Measurements from ENCODE around the gene SLC24A4. TPM values are rescaled to one million over a fixed set of nuclear protein-coding genes. Genes with fewer than 3 reads are reported as not detected.

The SLC24A4 gene
- polyA plus RNA-seq, 1 donor (not counting 4 experiments of a cell fraction or from before 2014, with no cell fraction given), result 0.10 TPM

GRCh38 chr14:92292673-92293072, 30.3 kb upstream of the SLC24A4 start:
- no peak overlapping the region for H3K9ac ChIP-seq (ENCODE audit: control insufficient read depth, extremely low read depth, insufficient read depth, low read length)
- peaks cover 10% of the 10 kb centered on the region for H3K27me3 ChIP-seq (ENCODE audit: control insufficient read depth, extremely low read depth, insufficient read depth, low read length)
- H3K4me3 ChIP-seq (ENCODE audit: control insufficient read depth in 2 of 3, extremely low read depth in 1 of 3, insufficient read depth in 2 of 3, low read depth in 1 of 3, low read length in 3 of 3), result no peak overlapping the region
- H4K20me1 ChIP-seq (ENCODE audit: control insufficient read depth, extremely low read depth, insufficient read depth, low read length), result no peaks in the 10 kb centered on the region
- H3K4me2 ChIP-seq (ENCODE audit: control insufficient read depth, extremely low read depth, insufficient read depth, low read depth, low read length), result no peak overlapping the region
- no peak overlapping the region for H2AFZ ChIP-seq (ENCODE audit: control insufficient read depth, low read length)
- DNase-seq (ENCODE audit: low read depth, low spot score) (no peak), FAIRE-seq (no peak)
- H3K79me2 ChIP-seq (ENCODE audit: control insufficient read depth, insufficient read depth, low read length), result no peaks in the 10 kb centered on the region
- H3K27ac ChIP-seq (ENCODE audit: control insufficient read depth, insufficient read depth, low read length), result no peak overlapping the region
- H3K4me1 ChIP-seq (ENCODE audit: control insufficient read depth, extremely low read depth, insufficient read depth, low read length), result no peaks in the 10 kb centered on the region
- no peak for TF ChIP-seq CTCF (optimal IDR thresholded peaks at IDR 0.05 in 1 of 3, IDR thresholded peaks at IDR 0.05 in 1 of 3, conservative IDR thresholded peaks at IDR 0.05 in 1 of 3; ENCODE audit: extremely low read depth in 1 of 3, insufficient read depth in 2 of 3, low read length in 3 of 3)
- TF ChIP-seq EZH2 (IDR thresholded peaks at IDR 0.05; ENCODE audit: low read length), result no peak
- dilution Hi-C loops (cut with MboI; ENCODE audit: extremely low pct_ligation_motif_present, low sequenced_read_pairs), result no loop called here
- H3K36me3 ChIP-seq (ENCODE audit: control insufficient read depth in 2 of 2, extremely low read depth in 1 of 2, insufficient read depth in 2 of 2, low read length in 2 of 2), result no peaks in the 10 kb centered on the region
- H3K9me1 ChIP-seq (ENCODE audit: control insufficient read depth, extremely low read depth, insufficient read depth, low read length), result no peaks in the 10 kb centered on the region
- H3K9me3 ChIP-seq (ENCODE audit: control insufficient read depth, low read depth, low read length), result no peaks in the 10 kb centered on the region

GRCh38 chr14:92294506-92294905, 28.5 kb upstream of the SLC24A4 start:
- H3K27ac ChIP-seq (ENCODE audit: control insufficient read depth, insufficient read depth, low read length), result no peak overlapping the region
- FAIRE-seq, result no peak
- H3K9me1 ChIP-seq (ENCODE audit: control insufficient read depth, extremely low read depth, insufficient read depth, low read length), result no peaks in the 10 kb centered on the region
- no peak for DNase-seq (ENCODE audit: low read depth, low spot score)
- H3K79me2 ChIP-seq (ENCODE audit: control insufficient read depth, insufficient read depth, low read length), result no peaks in the 10 kb centered on the region
- no peaks in the 10 kb centered on the region for H3K4me1 ChIP-seq (ENCODE audit: control insufficient read depth, extremely low read depth, insufficient read depth, low read length)
- no peaks in the 10 kb centered on the region for H3K9me3 ChIP-seq (ENCODE audit: control insufficient read depth, low read depth, low read length)
- no peak overlapping the region for H3K4me2 ChIP-seq (ENCODE audit: control insufficient read depth, extremely low read depth, insufficient read depth, low read depth, low read length)
- H4K20me1 ChIP-seq (ENCODE audit: control insufficient read depth, extremely low read depth, insufficient read depth, low read length), result no peaks in the 10 kb centered on the region
- dilution Hi-C loops (cut with MboI; ENCODE audit: extremely low pct_ligation_motif_present, low sequenced_read_pairs), result no loop called here
- H2AFZ ChIP-seq (ENCODE audit: control insufficient read depth, low read length), result no peak overlapping the region
- H3K4me3 ChIP-seq (ENCODE audit: control insufficient read depth in 2 of 3, extremely low read depth in 1 of 3, insufficient read depth in 2 of 3, low read depth in 1 of 3, low read length in 3 of 3), result no peak overlapping the region
- peaks cover 10% of the 10 kb centered on the region for H3K27me3 ChIP-seq (ENCODE audit: control insufficient read depth, extremely low read depth, insufficient read depth, low read length)
- H3K36me3 ChIP-seq (ENCODE audit: control insufficient read depth in 2 of 2, extremely low read depth in 1 of 2, insufficient read depth in 2 of 2, low read length in 2 of 2), result no peaks in the 10 kb centered on the region
- no peak overlapping the region for H3K9ac ChIP-seq (ENCODE audit: control insufficient read depth, extremely low read depth, insufficient read depth, low read length)
- TF ChIP-seq EZH2 (IDR thresholded peaks at IDR 0.05; ENCODE audit: low read length) (no peak), CTCF (optimal IDR thresholded peaks at IDR 0.05 in 1 of 3, IDR thresholded peaks at IDR 0.05 in 1 of 3, conservative IDR thresholded peaks at IDR 0.05 in 1 of 3; ENCODE audit: extremely low read depth in 1 of 3, insufficient read depth in 2 of 3, low read length in 3 of 3) (no peak)
